A673 (cell line): Measurements from ENCODE around the gene SEPTIN10. TPM values are rescaled to one million over a fixed set of nuclear protein-coding genes. Genes with fewer than 3 reads are reported as not detected.

Source experiments
- BruUV-seq: library from RNA; stranded (reverse); fragments of 400-500 nt; replicated peaks from 2 replicates; lab custom pipeline; 2021; lab: Mats Ljungman, UMichigan
- CTCF ChIA-PET: fragments of 300-600 bp; sonication (Branson Sonifier 250); formaldehyde crosslinking; loops from one replicate; lab custom pipeline; 2022; ENCODE audit warnings: antibody characterized with exemption; lab: Charles Lee
- POLR2A ChIA-PET: fragments of 300-600 bp; sonication (Branson Sonifier 250); formaldehyde crosslinking; loops from one replicate; lab custom pipeline; 2022; ENCODE audit warnings: antibody characterized with exemption; ENCODE audit not compliant: low non-redundant PET; lab: Charles Lee
- DNase-seq: peaks from one replicate; pipeline ENCODE4 v3.0.0-alpha.2; 2015; ENCODE audit warnings: low spot score
- H3K27ac ChIP-seq: fragments of 200-600 bp; sonication (generic); 2 replicates; pipeline ENCODE4 v1.5.1; 2016; ENCODE audit warnings: mixed run types, low read depth, mild to moderate bottlenecking, mixed read lengths, antibody characterized with exemption, low read length; ENCODE audit not compliant: poor library complexity, severe bottlenecking
- H3K27me3 ChIP-seq: fragments of 200-600 bp; sonication (generic); replicated peaks from 2 replicates; pipeline ENCODE4 v1.6.1; 2017; ENCODE audit warnings: mixed run types, low read depth, mild to moderate bottlenecking, mixed read lengths, antibody characterized with exemption, low read length; ENCODE audit not compliant: insufficient read depth, poor library complexity
- H3K36me3 ChIP-seq: fragments of 200-600 bp; sonication (generic); 2 replicates; pipeline ENCODE4 v1.6.1; 2016; ENCODE audit warnings: mixed run types, mild to moderate bottlenecking, mixed read lengths, antibody characterized with exemption, low read length; ENCODE audit not compliant: insufficient read depth, poor library complexity, severe bottlenecking
- H3K4me1 ChIP-seq: fragments of 200-600 bp; sonication (generic); 2 replicates; pipeline ENCODE4 v1.6.1; 2017; ENCODE audit warnings: mixed run types, mild to moderate bottlenecking, mixed read lengths, antibody characterized with exemption, low read length; ENCODE audit not compliant: insufficient read depth, poor library complexity, severe bottlenecking
- H3K4me3 ChIP-seq: fragments of 200-600 bp; sonication (generic); 2 replicates; pipeline ENCODE4 v1.5.1; 2016; ENCODE audit warnings: low read depth, mixed run types, mild to moderate bottlenecking, mixed read lengths, low read length; ENCODE audit not compliant: poor library complexity, severe bottlenecking
- H3K9me3 ChIP-seq: fragments of 200-600 bp; sonication (generic); 2 replicates; pipeline ENCODE4 v1.6.1; 2016; ENCODE audit warnings: mixed run types, low read depth, mild to moderate bottlenecking, mixed read lengths, antibody characterized with exemption, low read length; ENCODE audit not compliant: poor library complexity, severe bottlenecking
- EZH2 ChIP-seq: fragments of 200-600 bp; sonication (generic); IDR thresholded peaks from 2 replicates; pipeline ENCODE4 v1.6.1; 2017; ENCODE audit warnings: borderline replicate concordance, low read depth, mild to moderate bottlenecking, mixed read lengths, antibody characterized with exemption, low read length; ENCODE audit not compliant: poor library complexity, severe bottlenecking
- intact Hi-C: fragments of 100-400 bp; cut with micrococcal nuclease; formaldehyde crosslinking; loops from one replicate; pipeline ENCODE4 v1.10.0; 2022; ENCODE audit not compliant: unreplicated experiment
- total RNA-seq: library from RNA; stranded (reverse); gene quantifications from 2 replicates; pipeline ENCODE4 v1.2.3, GENCODE V29; 2021
- TF ChIP-seq, protein P1 (sequence below): fragments of 300-800, 200-600 bp; sonication (generic); conservative IDR thresholded peaks from 2 replicates; pipeline ENCODE4 v1.5.1; 2017; ENCODE audit warnings: low read depth, mild to moderate bottlenecking, antibody characterized with exemption, low read length, moderate library complexity, mixed read lengths

SEPTIN10 gene
- total RNA-seq, 1 experiment from 2014 or later = 118 TPM

DNA sequence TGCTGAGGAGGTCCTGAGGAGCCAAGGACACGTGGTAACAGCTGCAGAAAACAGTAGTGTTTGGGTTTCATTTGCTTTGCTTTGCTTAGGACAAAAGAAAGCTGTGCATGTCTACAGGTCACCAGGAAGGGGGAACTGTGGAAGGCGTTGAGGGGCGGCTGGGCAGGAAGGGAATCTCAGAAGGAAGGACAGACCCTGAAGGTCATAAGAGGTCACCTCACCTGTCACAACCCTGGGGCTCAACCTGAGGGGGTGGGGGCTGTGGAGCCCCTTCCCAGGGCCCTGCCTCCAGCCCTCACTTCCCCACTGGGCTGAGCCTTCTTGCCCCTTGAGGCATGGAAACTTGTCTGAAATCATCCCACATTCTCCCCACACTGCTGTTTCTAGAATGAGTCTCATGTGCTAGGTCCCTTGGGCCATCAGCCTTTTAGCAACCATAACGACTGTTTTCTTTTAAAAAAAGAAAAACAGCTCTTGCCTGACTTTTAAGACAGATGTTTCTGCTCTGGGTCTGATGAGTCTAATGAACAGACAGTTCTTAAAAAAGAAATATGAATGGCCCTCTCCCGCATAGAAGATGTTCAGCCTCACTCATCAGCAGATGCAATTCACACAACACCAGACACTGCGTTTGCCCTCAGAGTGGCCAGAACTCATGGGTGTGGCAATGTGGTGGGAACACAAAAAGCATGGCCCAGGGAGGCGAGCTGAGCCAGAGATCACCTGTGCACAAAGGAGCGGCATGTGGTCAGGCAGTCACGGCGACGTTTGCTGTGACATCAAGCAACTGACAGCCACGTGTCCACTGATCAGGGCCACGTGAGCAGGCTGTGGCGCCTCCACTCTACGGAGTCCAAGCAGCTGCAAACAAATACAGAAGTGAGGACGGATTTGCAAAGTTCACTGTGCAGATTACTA is 84.0 kb downstream of the SEPTIN10 start:
- Histone ChIP-seq H3K27me3 (no peaks in the 10 kb centered on the region), H3K4me3 (no peak overlapping the region), H3K4me1 (no peaks in the 10 kb centered on the region), H3K9me3 (no peaks in the 10 kb centered on the region), H3K36me3 (no peaks in the 10 kb centered on the region), H3K27ac (no peak overlapping the region)
- intact Hi-C loops = no loop called here
- no peak for TF ChIP-seq EZH2
- TF ChIP-seq, protein P1, sequence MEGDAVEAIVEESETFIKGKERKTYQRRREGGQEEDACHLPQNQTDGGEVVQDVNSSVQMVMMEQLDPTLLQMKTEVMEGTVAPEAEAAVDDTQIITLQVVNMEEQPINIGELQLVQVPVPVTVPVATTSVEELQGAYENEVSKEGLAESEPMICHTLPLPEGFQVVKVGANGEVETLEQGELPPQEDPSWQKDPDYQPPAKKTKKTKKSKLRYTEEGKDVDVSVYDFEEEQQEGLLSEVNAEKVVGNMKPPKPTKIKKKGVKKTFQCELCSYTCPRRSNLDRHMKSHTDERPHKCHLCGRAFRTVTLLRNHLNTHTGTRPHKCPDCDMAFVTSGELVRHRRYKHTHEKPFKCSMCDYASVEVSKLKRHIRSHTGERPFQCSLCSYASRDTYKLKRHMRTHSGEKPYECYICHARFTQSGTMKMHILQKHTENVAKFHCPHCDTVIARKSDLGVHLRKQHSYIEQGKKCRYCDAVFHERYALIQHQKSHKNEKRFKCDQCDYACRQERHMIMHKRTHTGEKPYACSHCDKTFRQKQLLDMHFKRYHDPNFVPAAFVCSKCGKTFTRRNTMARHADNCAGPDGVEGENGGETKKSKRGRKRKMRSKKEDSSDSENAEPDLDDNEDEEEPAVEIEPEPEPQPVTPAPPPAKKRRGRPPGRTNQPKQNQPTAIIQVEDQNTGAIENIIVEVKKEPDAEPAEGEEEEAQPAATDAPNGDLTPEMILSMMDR = no peak
- POLR2A ChIA-PET = no interaction called here
- CTCF ChIA-PET = no interaction called here
- DNase-seq = no peak
- BruUV-seq = no TSS peak

DNA sequence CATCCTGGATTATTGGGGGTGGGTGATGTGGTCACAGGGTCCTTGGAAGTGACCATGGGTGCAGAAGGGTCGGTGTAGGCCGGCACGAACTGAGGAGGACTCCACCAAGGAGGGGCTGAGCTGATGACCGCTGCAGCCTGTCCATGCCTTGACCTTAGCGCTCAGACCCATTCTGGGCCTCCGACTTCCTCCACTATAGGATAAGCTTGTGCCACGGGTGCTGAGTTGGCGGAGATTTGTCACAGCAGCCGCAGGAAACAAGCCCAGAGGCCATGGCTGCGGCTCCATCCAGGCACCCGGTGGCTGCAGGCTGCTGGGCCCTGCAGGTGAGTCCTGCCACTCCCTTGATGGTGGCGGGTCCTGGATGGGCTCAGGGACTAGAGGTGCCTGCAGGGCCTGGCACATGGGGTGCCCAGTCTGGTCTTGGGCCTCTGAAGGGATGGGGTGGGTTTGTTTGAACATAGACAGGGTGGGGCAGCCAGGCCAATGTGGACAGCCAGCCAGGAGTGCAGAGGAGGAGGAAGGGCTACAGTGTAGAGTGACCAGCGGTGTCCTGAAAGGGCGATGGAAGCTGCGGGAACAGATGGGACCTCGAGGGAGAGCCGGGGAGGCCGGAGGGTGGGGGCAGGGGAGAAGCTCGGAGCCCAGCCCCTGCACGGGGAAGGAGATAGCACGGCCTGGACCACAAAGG is 84.8 kb downstream of the SEPTIN10 start:
- no peak for DNase-seq
- CTCF ChIA-PET = no interaction called here
- Histone ChIP-seq H3K27me3 (no peaks in the 10 kb centered on the region), H3K4me3 (no peak overlapping the region), H3K36me3 (no peaks in the 10 kb centered on the region), H3K27ac (no peak overlapping the region), H3K4me1 (no peaks in the 10 kb centered on the region), H3K9me3 (no peaks in the 10 kb centered on the region)
- TF ChIP-seq, protein P1 = no peak
- TF ChIP-seq EZH2 = no peak
- BruUV-seq = no TSS peak
- intact Hi-C loops = no loop called here
- POLR2A ChIA-PET = no interaction called here

DNA sequence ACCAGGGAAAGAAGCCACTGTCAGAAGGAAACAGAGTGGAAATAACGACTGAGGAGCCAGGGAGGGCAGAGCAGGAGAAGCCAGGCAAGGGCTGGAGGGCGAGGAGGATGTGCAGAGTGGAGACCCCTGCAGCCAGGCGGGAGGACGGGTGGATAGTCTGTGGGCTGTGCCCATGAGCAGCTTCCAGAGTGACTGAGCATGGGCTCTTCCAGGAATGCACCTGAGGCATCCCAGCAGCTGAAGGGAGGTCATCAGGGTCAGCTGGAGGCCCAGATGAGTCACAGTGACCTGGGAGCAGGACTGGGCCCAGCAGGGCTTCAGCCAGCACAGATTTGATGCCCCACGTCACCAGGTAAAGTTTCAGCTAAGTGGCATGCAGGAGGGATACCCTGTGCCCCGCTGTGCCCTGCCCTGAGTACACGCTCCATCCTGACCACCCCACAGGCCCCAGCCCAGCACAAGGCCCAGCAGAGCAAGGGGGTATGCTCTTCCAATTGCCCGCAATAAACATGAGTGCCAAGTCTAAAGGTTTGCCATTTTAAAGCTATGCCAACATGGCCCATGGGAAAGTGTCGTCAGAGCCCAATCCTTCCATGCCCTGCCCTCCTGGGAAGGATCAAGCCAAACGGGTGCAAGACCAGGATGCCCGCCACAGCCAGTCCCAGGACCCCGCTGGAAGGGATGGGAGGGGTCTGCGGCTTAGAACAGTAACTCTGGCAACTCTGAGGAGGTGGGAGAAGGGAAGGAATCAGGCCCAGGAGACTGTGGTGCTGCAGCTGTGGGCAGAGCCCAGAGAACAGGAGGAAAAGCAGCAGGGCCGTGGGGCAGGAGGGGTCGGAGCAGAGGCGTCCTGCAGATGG is 85.7 kb downstream of the SEPTIN10 start:
- ChIA-PET CTCF (no interaction called here), POLR2A (no interaction called here)
- H3K4me1 ChIP-seq = no peaks in the 10 kb centered on the region
- no peaks in the 10 kb centered on the region for H3K9me3 ChIP-seq
- no peak for DNase-seq
- H3K27ac ChIP-seq = no peak overlapping the region
- intact Hi-C loops = no loop called here
- no peaks in the 10 kb centered on the region for H3K27me3 ChIP-seq
- no peaks in the 10 kb centered on the region for H3K36me3 ChIP-seq
- TF ChIP-seq EZH2 = no peak
- TF ChIP-seq, protein P1 = no peak
- no TSS peak for BruUV-seq
- no peak overlapping the region for H3K4me3 ChIP-seq
